C4-2B (cell line): ENCODE results near the gene EPHB6.

Experiments used
- CTCF ChIP-seq: fragments of 450-650 bp; conservative IDR thresholded peaks from 2 replicates; pipeline ENCODE4 v1.5.1; 2017; ENCODE audit warnings: mild to moderate bottlenecking
- ZFX ChIP-seq: fragments of 450-650 bp; IDR thresholded peaks from 2 replicates; pipeline ENCODE4 v1.6.1; 2017

- TF ChIP-seq CTCF = no peak
- TF ChIP-seq ZFX = no peak
Measured at GRCh38 chr7:142807855-142808460, 46.9 kb upstream of the EPHB6 start.
